Bronchial epithelial cell (primary cell): Measurements from ENCODE around the gene MZB1. TPM values are rescaled to one million over a fixed set of nuclear protein-coding genes. Genes with fewer than 3 reads are reported as not detected.

Source experiments
- DNase-seq: peaks from one replicate; pipeline ENCODE4 v3.0.0-alpha.2; 2010; ENCODE audit warnings: low read depth
- FAIRE-seq: peaks from 2 replicates; lab custom pipeline; 2011; peaks lifted over from hg19 to GRCh38; lab: Jason Lieb, UNC
- H3K27me3 ChIP-seq: 2 replicates; pipeline ENCODE4 v1.5.1; 2011; ENCODE audit warnings: low read length; ENCODE audit not compliant: control insufficient read depth, insufficient read depth
- H3K36me3 ChIP-seq: 2 replicates; pipeline ENCODE4 v1.5.1; 2011; ENCODE audit warnings: low read length; ENCODE audit not compliant: control insufficient read depth, insufficient read depth
- H3K4me3 ChIP-seq: 2 replicates; pipeline ENCODE4 v1.5.1; 2011; ENCODE audit warnings: mild to moderate bottlenecking, low read depth, low read length, control low read depth
- total RNA-seq: library from RNA; depleted of rRNA; stranded (reverse); fragments of >200 nt; gene quantifications from 2 replicates; pipeline ENCODE4 v1.2.1, GENCODE V29; 2014
- TF ChIP-seq, protein P1 (sequence below): IDR thresholded peaks from 2 replicates; pipeline ENCODE4 v1.5.1; 2011; ENCODE audit warnings: mild to moderate bottlenecking, moderate library complexity, low read length, control low read depth, inconsistent platforms; ENCODE audit not compliant: insufficient read depth, severe bottlenecking

MZB1 gene
- total RNA-seq, 1 donor from 2014 or later: not detected

DNA sequence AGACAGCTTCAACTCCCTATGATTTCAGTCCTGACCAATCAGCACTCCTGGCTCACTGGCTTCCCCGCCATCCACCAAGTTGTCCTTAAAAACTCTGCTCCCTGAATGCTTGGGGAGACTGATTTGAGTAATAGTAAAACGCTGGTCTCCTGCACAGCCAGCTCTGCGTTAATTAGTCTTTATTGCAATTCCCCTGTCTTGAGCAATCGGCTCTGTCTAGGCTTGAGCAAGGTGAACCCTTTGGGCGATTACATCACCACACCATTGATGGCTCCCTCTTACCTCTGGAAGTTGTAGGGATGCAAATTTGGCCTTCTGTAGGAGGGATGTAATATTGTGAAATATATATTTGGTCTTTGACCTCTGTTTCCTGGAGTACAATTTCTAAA is 3.7 kb downstream of the MZB1 start:
- TF ChIP-seq, protein P1, sequence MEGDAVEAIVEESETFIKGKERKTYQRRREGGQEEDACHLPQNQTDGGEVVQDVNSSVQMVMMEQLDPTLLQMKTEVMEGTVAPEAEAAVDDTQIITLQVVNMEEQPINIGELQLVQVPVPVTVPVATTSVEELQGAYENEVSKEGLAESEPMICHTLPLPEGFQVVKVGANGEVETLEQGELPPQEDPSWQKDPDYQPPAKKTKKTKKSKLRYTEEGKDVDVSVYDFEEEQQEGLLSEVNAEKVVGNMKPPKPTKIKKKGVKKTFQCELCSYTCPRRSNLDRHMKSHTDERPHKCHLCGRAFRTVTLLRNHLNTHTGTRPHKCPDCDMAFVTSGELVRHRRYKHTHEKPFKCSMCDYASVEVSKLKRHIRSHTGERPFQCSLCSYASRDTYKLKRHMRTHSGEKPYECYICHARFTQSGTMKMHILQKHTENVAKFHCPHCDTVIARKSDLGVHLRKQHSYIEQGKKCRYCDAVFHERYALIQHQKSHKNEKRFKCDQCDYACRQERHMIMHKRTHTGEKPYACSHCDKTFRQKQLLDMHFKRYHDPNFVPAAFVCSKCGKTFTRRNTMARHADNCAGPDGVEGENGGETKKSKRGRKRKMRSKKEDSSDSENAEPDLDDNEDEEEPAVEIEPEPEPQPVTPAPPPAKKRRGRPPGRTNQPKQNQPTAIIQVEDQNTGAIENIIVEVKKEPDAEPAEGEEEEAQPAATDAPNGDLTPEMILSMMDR: no peak
- Histone ChIP-seq H3K36me3 (no peaks in the 10 kb centered on the region), H3K27me3 (no peaks in the 10 kb centered on the region), H3K4me3 (no peak overlapping the region)
- FAIRE-seq (no peak), DNase-seq (peak; percentile 86)

DNA sequence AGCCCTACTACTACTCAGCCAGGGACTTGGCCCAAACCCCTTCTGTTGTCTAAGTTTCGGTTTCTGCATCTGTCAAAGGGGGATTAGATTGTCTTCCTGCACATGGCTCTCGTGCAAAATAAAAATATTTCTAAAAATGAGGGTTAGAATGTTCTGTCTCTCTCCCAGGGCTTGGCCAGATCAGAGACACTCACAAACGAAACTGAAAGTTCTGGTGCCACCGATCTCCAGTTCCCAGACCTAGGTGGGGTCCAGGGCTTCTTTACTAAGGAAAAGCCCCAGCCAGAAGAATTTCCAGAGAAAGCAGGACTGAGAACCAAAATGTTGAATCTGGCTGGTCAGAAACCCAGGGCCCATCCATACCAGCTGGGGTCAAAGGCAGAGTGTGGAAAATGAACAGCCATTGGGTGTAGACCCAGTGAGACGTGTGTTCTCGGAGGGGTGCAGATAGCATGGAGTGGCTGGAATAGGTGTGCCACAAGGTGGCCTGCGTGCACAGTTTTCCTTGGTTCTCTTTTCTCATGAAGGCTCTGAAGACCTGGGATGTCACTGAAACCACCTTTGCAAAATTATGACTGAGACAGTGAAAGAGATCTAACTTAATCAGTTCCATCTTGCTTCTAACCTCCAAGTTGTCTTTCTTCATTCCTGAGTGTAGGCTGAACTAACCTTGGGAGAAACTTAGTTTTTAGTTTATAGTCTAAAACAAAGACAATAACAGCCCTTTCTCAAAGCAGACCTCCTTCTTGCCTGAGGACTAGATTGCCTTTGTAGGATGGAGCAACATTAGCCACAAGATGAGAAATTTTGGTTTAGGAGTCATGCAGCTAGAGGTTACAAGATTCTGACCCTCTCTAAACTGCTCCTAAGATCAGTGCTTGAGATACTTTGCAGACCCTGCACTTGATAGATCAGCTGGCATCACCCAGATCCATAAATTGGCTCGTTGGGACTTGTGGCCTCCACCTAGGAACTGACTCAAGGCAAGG is 4.4 kb downstream of the MZB1 start:
- no peaks in the 10 kb centered on the region for H3K36me3 ChIP-seq
- no peak for FAIRE-seq
- no peak for DNase-seq
- no peaks in the 10 kb centered on the region for H3K27me3 ChIP-seq
- TF ChIP-seq, protein P1: peak; percentile 16
- no peak overlapping the region for H3K4me3 ChIP-seq

DNA sequence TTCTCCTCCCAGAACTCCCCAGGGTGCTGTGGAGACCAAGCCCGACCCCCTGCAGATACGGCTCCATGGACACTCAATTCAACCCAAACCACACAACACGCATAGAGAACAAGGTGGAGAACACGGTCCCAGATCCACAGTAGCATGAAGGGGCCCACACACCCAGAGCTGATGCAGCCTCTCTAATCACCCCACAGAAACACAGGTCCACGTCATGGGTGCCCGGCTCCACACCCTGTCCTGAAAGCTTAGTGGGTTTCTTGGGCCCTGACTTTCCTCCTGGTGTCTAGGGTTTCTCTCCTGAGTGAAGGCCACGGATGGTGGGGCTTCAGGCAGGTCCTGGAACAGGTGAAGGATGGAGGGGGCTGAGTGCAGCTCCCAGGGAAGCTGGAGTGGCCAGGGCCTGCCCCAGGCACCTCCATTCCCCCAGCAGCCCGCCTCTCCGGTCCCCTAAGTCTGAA is 5.1 kb downstream of the MZB1 start:
- FAIRE-seq (no peak), DNase-seq (no peak)
- TF ChIP-seq, protein P1: no peak
- no peak overlapping the region for H3K4me3 ChIP-seq
- H3K27me3 ChIP-seq: no peaks in the 10 kb centered on the region
- no peaks in the 10 kb centered on the region for H3K36me3 ChIP-seq

DNA sequence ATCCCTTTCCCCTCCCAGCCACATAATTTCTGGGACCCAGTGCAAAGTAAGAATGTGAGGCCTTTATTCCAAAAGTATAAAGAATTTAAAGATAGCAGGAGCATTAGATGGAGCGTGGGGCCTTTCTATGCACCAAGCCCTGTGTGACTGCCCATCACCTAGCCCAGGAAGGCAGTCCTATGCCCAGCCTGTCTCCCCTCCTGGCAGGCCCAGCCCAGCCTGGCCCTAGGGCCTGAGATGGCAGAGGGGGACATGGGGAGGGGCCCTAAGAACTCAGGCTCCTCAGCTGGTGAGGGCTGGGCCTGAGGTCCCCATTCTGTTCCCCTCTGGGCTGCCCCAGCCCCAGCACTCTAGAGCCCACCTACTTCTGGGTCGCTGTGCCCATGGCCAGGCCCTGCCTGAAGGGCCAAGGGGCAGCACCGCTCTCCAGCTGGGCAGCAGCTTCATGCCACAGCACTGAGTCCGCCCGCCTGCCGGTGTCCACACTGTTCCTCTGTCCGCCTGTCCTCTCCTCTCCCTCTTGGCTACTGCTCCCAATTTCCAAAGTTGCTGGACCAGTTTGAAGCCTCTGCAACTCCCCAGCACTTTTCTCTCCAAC is 5.6 kb downstream of the MZB1 start:
- H3K4me3 ChIP-seq: no peak overlapping the region

DNA sequence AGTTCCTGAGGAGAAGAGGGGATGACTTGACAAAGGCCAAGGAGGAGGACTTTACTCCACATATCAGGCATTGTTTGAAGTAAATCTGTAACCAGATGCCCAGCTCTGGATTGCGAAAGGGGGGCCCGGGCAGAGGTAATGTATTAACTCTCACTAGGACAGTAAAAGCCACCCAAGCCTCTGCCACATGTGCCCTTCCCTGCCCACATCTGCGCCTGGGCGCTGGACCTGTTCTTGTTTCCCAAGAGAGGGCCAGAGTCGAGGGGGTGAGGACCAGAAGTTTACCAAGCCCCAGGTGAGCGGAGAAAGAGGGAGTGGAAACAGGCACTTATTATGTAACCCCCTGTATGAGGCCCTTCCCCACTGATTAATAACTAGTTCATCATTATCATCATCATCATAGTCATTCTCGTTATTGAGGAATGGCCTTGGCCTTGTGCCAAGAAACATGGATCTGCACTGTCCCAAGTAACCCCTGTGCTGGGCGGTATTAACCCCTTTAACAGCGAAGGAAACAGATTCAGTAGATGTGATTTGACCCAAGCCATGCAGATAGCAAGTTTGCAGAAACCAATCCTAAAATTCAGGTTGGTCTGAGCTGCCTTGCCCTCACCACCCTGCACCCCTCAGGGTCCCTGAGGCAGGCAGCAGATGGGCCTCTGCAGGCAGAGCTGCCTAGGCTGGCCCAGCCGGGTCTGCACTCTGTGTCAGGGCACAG is 6.3 kb downstream of the MZB1 start, which contains the start of gene SLC23A1:
TSS of gene SLC23A1 (minus strand) at position 23 of the 718 bp plus-strand sequence. CDS start 44 bp downstream, outside the sequence.
- TF ChIP-seq, protein P1: no peak
- DNase-seq (no peak), FAIRE-seq (peak; percentile 28)
- Histone ChIP-seq H3K4me3 (no peak within 1 kb of the TSS), H3K36me3 (no peaks in the 10 kb centered on the region), H3K27me3 (no peaks in the 10 kb centered on the region)

More for the DNA sequence above, 5.6 kb downstream of the MZB1 start:
- FAIRE-seq: no peak
- Histone ChIP-seq H3K36me3 (no peaks in the 10 kb centered on the region), H3K27me3 (no peaks in the 10 kb centered on the region)
- TF ChIP-seq, protein P1: no peak
- no peak for DNase-seq
